K562 (cell line): Measurements from ENCODE around the gene CLSTN2. TPM values are rescaled to one million over a fixed set of nuclear protein-coding genes. Genes with fewer than 3 reads are reported as not detected.

Experiments
- KAT2B ChIP-seq: IDR thresholded peaks from one replicate; pipeline ENCODE4 v1.6.1; 2012; ENCODE audit warnings: low read depth, mild to moderate bottlenecking, control low read depth, inconsistent platforms, low read length, moderate library complexity
- MAFG ChIP-seq: fragments of 450-650 bp; conservative IDR thresholded peaks from 2 replicates; pipeline ENCODE4 v1.6.1; 2016; ENCODE audit warnings: missing genetic modification characterization, missing compliant biosample characterization
- ZNF318 ChIP-seq, 2 experiments: fragments of 450-650 bp; IDR thresholded peaks; 2 replicates each; pipeline ENCODE4 v1.6.1; 2016; ENCODE audit warnings: mild to moderate bottlenecking in 2 of 2, borderline replicate concordance in 1 of 2, low read depth in 1 of 2, moderate library complexity in 1 of 2
- polyA plus RNA-seq, 8 experiments: library from polyadenylated mRNA; depleted of rRNA in 4 of 8; stranded (reverse) in 5 of 8; unstranded in 3 of 8; fragments of >200 nt; fragmentation: Nextera tagmentation in 2 of 8; fragmentation: Illumina TruSeq in 1 of 8; extraction: Ambion mirVana in 2 of 8; extraction: Trizol in 1 of 8; gene quantifications; 2 replicates each; pipeline versions ENCODE4 v1.2.1 to v1.2.3, GENCODE V29; 2011 to 2014; ENCODE audit warnings: inconsistent platforms in 1 of 8, missing spikeins in 1 of 8
- total RNA-seq, 7 experiments: library from RNA; depleted of rRNA in 6 of 7; stranded (reverse); fragments of >200 nt in 6 of 7; fragmentation: Illumina TruSeq in 2 of 7; extraction: Trizol in 2 of 7; gene quantifications; 2 replicates each; pipeline versions ENCODE4 v1.2.1 to v1.2.3, GENCODE V29; 2011 to 2021; ENCODE audit warnings: low replicate concordance in 1 of 7

Gene CLSTN2
- total and polyA plus RNA-seq, 9 of the 15 experiments (the other 6 are each of a cell fraction or from before 2014, with no cell fraction given), result 0.02 to 0.04 (median 0.04) TPM; not detected in 6

DNA sequence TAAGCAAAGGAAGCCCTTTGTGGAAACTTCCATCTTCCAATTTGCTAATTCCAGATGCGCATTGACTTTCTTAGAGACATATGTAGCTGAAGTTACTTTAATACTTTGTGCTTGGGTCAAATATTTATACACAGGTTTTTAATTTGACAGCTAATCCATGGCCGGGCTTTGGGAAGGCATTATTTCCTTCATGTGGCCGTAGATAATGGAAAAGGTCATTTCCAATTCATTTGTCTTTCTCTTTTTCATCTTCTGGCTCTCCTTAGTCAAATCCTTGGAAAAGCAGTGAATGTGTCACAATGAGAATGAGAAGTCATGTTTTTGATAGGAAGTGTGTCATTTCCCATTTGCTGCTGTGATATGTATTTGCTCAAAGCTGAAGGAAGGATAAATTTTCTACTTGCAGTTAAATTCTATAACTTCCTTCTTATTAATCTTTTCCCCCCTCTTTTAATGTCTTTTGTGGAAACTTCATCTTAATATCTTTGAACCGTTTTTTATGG, 323.3 kb downstream of the CLSTN2 start (continued):
- TF ChIP-seq ZNF318 (IDR thresholded peaks at IDR 0.05; ENCODE audit: borderline replicate concordance in 1 of 2, low read depth in 1 of 2) (no peak), KAT2B (no peak), MAFG (no peak)
